SK-N-SH treated with all-trans-retinoic acid at 6 μM for 48 hours (cell line): ENCODE measurements around the gene NOL11.

Experiments
- ATAC-seq: fragments of 200-7000 bp; cut with Tn5 transposase; 3 replicates; pipeline ENCODE4 v1.9.1; 2020; ENCODE audit warnings: mild to moderate bottlenecking, moderate library complexity
- ARNTL ChIP-seq: fragments of 450-650 bp; formaldehyde crosslinking; IDR thresholded peaks from 2 replicates; pipeline ENCODE4 v1.5.0; 2020; ENCODE audit warnings: low read depth, mild to moderate bottlenecking, moderate library complexity, borderline replicate concordance
- BACH2 ChIP-seq: fragments of 250-450 bp; sonication (Bioruptor Pico); IDR thresholded peaks from 2 replicates; pipeline ENCODE4 v1.9.0; 2021; ENCODE audit warnings: mild to moderate bottlenecking, borderline replicate concordance
- CREB5 ChIP-seq: fragments of 250-450 bp; sonication (Bioruptor Pico); IDR thresholded peaks from 2 replicates; pipeline ENCODE4 v1.5.1; 2020; ENCODE audit warnings: low read depth, mild to moderate bottlenecking, moderate library complexity
- CSDC2 ChIP-seq: fragments of 250-450 bp; sonication (Bioruptor Pico); IDR thresholded peaks from 2 replicates; pipeline ENCODE4 v1.5.0; 2020; ENCODE audit warnings: mild to moderate bottlenecking, moderate library complexity
- ESRRG ChIP-seq: fragments of 250-450 bp; sonication (Bioruptor Pico); IDR thresholded peaks from 2 replicates; pipeline ENCODE4 v1.6.1; 2021; ENCODE audit warnings: mild to moderate bottlenecking
- GLIS3 ChIP-seq: fragments of 250-450 bp; sonication (Bioruptor Pico); IDR thresholded peaks from 2 replicates; pipeline ENCODE4 v1.5.0; 2020; ENCODE audit warnings: mild to moderate bottlenecking, moderate library complexity
- OSR1 ChIP-seq: fragments of 250-450 bp; sonication (Bioruptor Pico); IDR thresholded peaks from 2 replicates; pipeline ENCODE4 v1.8.0; 2022; ENCODE audit warnings: moderate library complexity, mild to moderate bottlenecking, inconsistent platforms
- PATZ1 ChIP-seq: fragments of 250-450 bp; sonication (Bioruptor Pico); IDR thresholded peaks from 2 replicates; pipeline ENCODE4 v1.8.0; 2020; ENCODE audit warnings: mild to moderate bottlenecking, moderate library complexity, borderline replicate concordance
- PPARA ChIP-seq: fragments of 250-450 bp; sonication (Bioruptor Pico); IDR thresholded peaks from 2 replicates; pipeline ENCODE4 v1.5.0; 2020; ENCODE audit warnings: mild to moderate bottlenecking, borderline replicate concordance
- RARB ChIP-seq: fragments of 250-450 bp; sonication (Bioruptor Pico); IDR thresholded peaks from 2 replicates; pipeline ENCODE4 v1.8.0; 2021; ENCODE audit warnings: mild to moderate bottlenecking, moderate library complexity
- SNAI2 ChIP-seq: fragments of 250-450 bp; sonication (Bioruptor Pico); IDR thresholded peaks from 2 replicates; pipeline ENCODE4 v1.5.0; 2020; ENCODE audit warnings: mild to moderate bottlenecking, moderate library complexity
- TCF4 ChIP-seq: fragments of 250-450 bp; sonication (Bioruptor Pico); IDR thresholded peaks from 2 replicates; pipeline ENCODE4 v1.8.0; 2021; ENCODE audit warnings: mild to moderate bottlenecking, moderate library complexity, borderline replicate concordance
- TOX ChIP-seq: fragments of 250-450 bp; sonication (Bioruptor Pico); IDR thresholded peaks from 2 replicates; pipeline ENCODE4 v1.8.0; 2021; ENCODE audit warnings: mild to moderate bottlenecking, moderate library complexity, borderline replicate concordance
- TSHZ2 ChIP-seq: fragments of 250-450 bp; sonication (Bioruptor Pico); IDR thresholded peaks from 2 replicates; pipeline ENCODE4 v1.5.0; 2020; ENCODE audit warnings: mild to moderate bottlenecking, moderate library complexity
- ZC3H10 ChIP-seq: fragments of 250-450 bp; sonication (Bioruptor Pico); IDR thresholded peaks from 2 replicates; pipeline ENCODE4 v1.5.1; 2021; ENCODE audit warnings: mild to moderate bottlenecking, moderate library complexity
- ZFP3 ChIP-seq: fragments of 250-450 bp; sonication (Bioruptor Pico); IDR thresholded peaks from 2 replicates; pipeline ENCODE4 v1.5.0; 2020; ENCODE audit warnings: mild to moderate bottlenecking, moderate library complexity
- ZFP30 ChIP-seq: fragments of 450-650 bp; formaldehyde crosslinking; IDR thresholded peaks from 2 replicates; pipeline ENCODE4 v1.5.0; 2022; ENCODE audit warnings: mild to moderate bottlenecking, moderate library complexity
- ZNF565 ChIP-seq: fragments of 450-650 bp; formaldehyde crosslinking; conservative IDR thresholded peaks from 2 replicates; pipeline ENCODE4 v1.5.0; 2020; ENCODE audit warnings: low read depth, mild to moderate bottlenecking, moderate library complexity
- ZNF70 ChIP-seq: fragments of 450-650 bp; formaldehyde crosslinking; IDR thresholded peaks from 2 replicates; pipeline ENCODE4 v1.5.0; 2020; ENCODE audit warnings: mild to moderate bottlenecking, moderate library complexity
- ZNF8 ChIP-seq: fragments of 450-650 bp; formaldehyde crosslinking; IDR thresholded peaks from 2 replicates; pipeline ENCODE4 v1.5.0; 2020; ENCODE audit warnings: mild to moderate bottlenecking, moderate library complexity
- TF ChIP-seq, protein P1 (sequence below): fragments of 250-450 bp; sonication (Bioruptor Pico); IDR thresholded peaks from 2 replicates; pipeline ENCODE4 v1.8.0; 2021; ENCODE audit warnings: low read depth, mild to moderate bottlenecking, moderate library complexity, borderline replicate concordance
- TF ChIP-seq, protein P2 (sequence below): fragments of 250-450 bp; sonication (Bioruptor Pico); IDR thresholded peaks from 2 replicates; pipeline ENCODE4 v1.5.1; 2021; ENCODE audit warnings: mild to moderate bottlenecking, moderate library complexity

NOL11 gene

GRCh38 chr17:67729903-67730302, 12.2 kb downstream of the NOL11 start:
- no peak for ATAC-seq
- TF ChIP-seq OSR1 (CRISPR knock-in tag) (no peak), TSHZ2 (CRISPR knock-in tag) (no peak)
- TF ChIP-seq, protein P1, sequence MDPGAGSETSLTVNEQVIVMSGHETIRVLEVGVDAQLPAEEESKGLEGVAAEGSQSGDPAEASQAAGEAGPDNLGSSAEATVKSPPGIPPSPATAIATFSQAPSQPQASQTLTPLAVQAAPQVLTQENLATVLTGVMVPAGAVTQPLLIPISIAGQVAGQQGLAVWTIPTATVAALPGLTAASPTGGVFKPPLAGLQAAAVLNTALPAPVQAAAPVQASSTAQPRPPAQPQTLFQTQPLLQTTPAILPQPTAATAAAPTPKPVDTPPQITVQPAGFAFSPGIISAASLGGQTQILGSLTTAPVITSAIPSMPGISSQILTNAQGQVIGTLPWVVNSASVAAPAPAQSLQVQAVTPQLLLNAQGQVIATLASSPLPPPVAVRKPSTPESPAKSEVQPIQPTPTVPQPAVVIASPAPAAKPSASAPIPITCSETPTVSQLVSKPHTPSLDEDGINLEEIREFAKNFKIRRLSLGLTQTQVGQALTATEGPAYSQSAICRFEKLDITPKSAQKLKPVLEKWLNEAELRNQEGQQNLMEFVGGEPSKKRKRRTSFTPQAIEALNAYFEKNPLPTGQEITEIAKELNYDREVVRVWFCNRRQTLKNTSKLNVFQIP (CRISPR knock-in tag) = no peak

DNA sequence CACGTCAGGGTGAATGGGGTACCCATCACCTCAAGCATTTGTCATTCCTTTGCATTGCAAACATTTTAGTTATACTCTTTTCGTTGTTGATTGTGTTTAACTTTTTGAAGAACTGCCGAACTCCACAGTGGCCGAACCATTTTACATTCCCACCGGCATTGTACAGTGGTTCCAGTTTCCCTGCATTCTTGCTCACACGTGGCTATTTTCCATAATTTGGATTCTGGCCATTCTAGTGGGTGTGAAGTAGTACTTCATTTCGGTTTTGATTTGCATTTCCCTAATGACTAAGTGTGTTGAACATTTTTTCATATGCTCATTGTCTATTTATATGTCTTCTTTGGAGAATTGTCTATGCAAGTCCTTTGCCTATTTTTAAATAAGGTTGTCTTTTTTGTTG, 13.0 kb downstream of the NOL11 start:
- TF ChIP-seq, protein P2, sequence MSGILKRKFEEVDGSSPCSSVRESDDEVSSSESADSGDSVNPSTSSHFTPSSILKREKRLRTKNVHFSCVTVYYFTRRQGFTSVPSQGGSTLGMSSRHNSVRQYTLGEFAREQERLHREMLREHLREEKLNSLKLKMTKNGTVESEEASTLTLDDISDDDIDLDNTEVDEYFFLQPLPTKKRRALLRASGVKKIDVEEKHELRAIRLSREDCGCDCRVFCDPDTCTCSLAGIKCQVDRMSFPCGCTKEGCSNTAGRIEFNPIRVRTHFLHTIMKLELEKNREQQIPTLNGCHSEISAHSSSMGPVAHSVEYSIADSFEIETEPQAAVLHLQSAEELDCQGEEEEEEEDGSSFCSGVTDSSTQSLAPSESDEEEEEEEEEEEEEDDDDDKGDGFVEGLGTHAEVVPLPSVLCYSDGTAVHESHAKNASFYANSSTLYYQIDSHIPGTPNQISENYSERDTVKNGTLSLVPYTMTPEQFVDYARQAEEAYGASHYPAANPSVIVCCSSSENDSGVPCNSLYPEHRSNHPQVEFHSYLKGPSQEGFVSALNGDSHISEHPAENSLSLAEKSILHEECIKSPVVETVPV (CRISPR knock-in tag) = no peak
- TF ChIP-seq TSHZ2 (CRISPR knock-in tag) (no peak), ZC3H10 (no peak), BACH2 (CRISPR knock-in tag) (no peak), TCF4 (CRISPR knock-in tag) (no peak), ZFP30 (CRISPR knock-in tag) (no peak), CSDC2 (CRISPR knock-in tag) (no peak), ZNF70 (CRISPR knock-in tag) (no peak), ESRRG (CRISPR knock-in tag) (no peak), PPARA (no peak), SNAI2 (CRISPR knock-in tag) (no peak), ZNF8 (CRISPR knock-in tag) (no peak), ARNTL (CRISPR knock-in tag) (no peak), RARB (CRISPR knock-in tag) (no peak)
- TF ChIP-seq, protein P1 (CRISPR knock-in tag) = no peak
- no peak for ATAC-seq

DNA sequence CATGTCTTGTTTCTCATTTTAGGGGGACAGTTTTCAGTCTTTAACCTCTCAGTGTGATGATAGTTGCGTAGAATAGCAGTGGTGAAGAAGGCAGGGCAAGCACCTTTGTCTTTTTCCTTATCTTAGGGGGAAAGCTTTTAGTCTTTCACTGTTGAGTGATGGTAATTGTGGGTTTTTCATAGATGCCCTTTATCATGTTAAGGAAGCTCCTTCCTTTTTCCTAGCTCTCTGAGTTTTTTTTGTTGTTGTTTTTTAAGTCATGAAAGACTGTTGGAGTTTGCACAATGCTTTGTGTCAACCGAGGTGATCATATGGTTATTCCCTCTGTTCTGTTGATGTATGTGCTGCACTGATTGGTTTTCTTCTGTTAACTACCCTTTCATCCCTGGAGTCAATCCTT, 15.7 kb downstream of the NOL11 start:
- no peak for ATAC-seq
- no peak for TF ChIP-seq SNAI2 (CRISPR knock-in tag)
- TF ChIP-seq ZC3H10 = no peak
- no peak for TF ChIP-seq ZNF70 (CRISPR knock-in tag)
- TF ChIP-seq ZNF565 (CRISPR knock-in tag) = no peak
- no peak for TF ChIP-seq TOX (CRISPR knock-in tag)
- no peak for TF ChIP-seq ZFP30 (CRISPR knock-in tag)
- no peak for TF ChIP-seq CREB5 (CRISPR knock-in tag)
- TF ChIP-seq CSDC2 (CRISPR knock-in tag) = no peak
- TF ChIP-seq ARNTL (CRISPR knock-in tag) = no peak
- TF ChIP-seq RARB (CRISPR knock-in tag) = no peak
- no peak for TF ChIP-seq BACH2 (CRISPR knock-in tag)
- no peak for TF ChIP-seq TCF4 (CRISPR knock-in tag)
- TF ChIP-seq, protein P2 (CRISPR knock-in tag) = no peak
- no peak for TF ChIP-seq ZNF8 (CRISPR knock-in tag)
- no peak for TF ChIP-seq ZFP3 (CRISPR knock-in tag)
- no peak for TF ChIP-seq PATZ1 (CRISPR knock-in tag)
- no peak for TF ChIP-seq ESRRG (CRISPR knock-in tag)
- no peak for TF ChIP-seq GLIS3 (CRISPR knock-in tag)
